ENCODE results near the gene GCK.

Gene GCK

DNA sequence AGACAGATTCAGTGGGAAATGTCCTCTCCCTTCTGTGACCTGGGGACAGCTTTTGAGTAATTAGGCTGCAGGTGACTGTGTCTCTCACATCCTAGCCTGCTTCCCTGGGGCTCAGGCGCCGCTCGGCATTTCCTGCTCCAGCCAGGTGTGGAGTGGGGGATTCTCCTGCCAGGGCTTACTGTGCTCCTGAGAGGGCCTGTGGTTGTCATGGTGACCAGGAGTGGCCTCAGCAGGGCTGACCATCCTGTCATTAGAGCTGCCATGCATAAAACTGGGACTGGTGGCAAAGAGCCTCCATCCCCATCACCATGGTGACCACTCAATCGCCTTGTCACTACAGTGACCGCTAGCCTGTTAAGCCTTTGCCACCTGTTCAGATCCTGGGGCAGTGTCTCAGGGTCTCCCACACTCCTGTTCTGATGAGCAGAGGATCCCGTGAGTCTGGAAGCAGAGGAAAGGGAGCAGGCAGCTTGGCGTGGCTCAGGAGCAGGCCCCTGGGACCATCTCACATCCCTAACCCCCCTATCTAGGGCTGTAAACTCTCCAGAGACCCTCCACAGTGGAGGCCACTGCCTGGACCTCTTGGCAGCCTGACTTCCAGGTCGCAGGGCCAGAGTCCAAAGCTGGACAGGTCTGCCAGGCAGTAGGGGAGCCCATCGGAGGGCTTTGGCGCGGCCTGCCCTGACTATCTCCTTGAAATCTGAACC is at the start of gene GCK:
GCK (minus strand) TSS at position 154 of the 707 bp plus-strand sequence. CDS start 486 bp downstream, outside the sequence.
- Histone ChIP-seq H3K4me1 (ENCODE audit: control insufficient read depth, insufficient read depth, low read length) (no peaks in the 10 kb centered on the region), H3K27ac (ENCODE audit: low read depth, low read length) (no peak within 1 kb of the TSS), H3K36me3 (ENCODE audit: control insufficient read depth, insufficient read depth, low read length) (no peaks in the 10 kb centered on the region), H3K4me3 (ENCODE audit: low read length) (no peak within 1 kb of the TSS), H3K9ac (ENCODE audit: low read length) (no peak within 1 kb of the TSS), H3K27me3 (ENCODE audit: control insufficient read depth, insufficient read depth, low read length) (no peaks in the 10 kb centered on the region)

DNA sequence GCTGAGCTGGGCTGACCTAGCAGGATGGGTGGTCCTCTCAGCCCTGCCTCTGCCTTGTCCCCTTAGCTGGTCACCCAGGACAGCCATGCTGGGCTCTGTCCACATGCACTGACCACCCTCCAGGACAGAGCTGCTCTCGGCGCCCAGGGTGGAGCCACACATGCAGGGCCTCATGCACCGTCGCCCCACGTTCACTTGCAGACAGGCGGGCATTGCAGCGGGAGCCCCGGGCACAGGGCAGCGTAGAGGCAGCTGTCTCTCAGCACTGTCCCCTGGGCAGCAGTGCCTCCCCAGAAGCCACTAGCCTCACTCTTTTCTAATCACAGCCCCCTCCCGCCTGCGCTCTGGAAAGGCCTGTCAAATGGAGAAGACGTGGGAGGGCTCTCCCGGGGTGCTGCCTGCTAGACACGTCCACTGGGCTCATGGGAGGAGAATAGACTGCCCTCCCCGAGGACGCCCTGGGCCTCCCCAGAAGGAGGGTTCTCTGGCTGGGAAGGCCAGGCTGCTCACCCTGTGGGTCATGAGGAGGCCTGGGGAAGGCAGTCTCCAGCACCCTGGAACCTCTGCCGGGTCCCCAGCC is 49.0 kb upstream of the GCK start:
- Histone ChIP-seq H3K4me3 (ENCODE audit: low read length) (no peak overlapping the region), H3K27ac (ENCODE audit: low read depth, low read length) (no peak overlapping the region), H3K27me3 (ENCODE audit: control insufficient read depth, insufficient read depth, low read length) (no peaks in the 10 kb centered on the region), H3K9ac (ENCODE audit: low read length) (no peak overlapping the region), H3K36me3 (ENCODE audit: control insufficient read depth, insufficient read depth, low read length) (no peaks in the 10 kb centered on the region), H3K4me1 (ENCODE audit: control insufficient read depth, insufficient read depth, low read length) (no peaks in the 10 kb centered on the region)

DNA sequence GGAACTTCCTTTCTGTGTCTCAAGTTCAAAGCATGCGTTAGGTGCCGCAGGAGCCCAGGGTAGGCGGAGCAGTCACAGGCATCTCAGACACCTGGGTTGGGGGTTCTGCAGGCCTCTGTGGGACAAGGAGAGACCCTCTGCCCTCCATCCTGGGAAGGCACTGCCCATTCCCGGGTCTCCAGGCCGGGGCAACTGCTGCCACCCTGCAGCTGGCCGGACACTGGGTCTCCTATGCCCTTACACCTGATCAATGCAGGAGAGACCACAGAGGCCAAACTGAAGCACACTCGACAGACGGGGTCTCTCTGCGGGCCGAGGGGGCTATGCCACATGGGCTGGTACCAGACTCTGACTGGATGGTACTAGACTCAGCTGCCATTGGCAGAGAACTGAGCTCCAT is 48.5 kb upstream of the GCK start:
- no peaks in the 10 kb centered on the region for H3K4me1 ChIP-seq (ENCODE audit: control insufficient read depth, insufficient read depth, low read length)
- no peaks in the 10 kb centered on the region for H3K36me3 ChIP-seq (ENCODE audit: control insufficient read depth, insufficient read depth, low read length)
- H3K9ac ChIP-seq (ENCODE audit: low read length): no peak overlapping the region
- H3K4me3 ChIP-seq (ENCODE audit: low read length): no peak overlapping the region
- H3K27ac ChIP-seq (ENCODE audit: low read depth, low read length): no peak overlapping the region
- no peaks in the 10 kb centered on the region for H3K27me3 ChIP-seq (ENCODE audit: control insufficient read depth, insufficient read depth, low read length)

DNA sequence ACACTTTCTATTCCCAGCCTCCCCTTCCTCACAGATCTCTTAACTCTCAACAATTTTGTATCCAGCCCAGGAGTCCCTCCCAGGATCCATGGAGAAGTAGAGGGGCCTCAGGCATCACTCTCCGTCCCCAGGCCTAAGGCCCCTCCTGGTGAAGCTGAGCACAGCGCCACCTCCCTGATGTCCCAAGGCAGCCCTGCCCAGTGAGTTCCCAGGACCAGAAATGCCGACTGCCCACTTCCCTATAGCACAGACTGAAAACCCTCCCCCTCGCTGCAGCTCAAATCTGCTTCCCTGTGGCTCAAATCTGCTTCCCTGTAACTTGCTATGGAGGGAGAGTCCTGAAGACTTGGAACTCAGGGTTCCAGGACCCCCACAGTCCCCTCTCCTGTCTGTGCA is 47.1 kb upstream of the GCK start:
- H3K27me3 ChIP-seq (ENCODE audit: control insufficient read depth, insufficient read depth, low read length): no peaks in the 10 kb centered on the region
- H3K36me3 ChIP-seq (ENCODE audit: control insufficient read depth, insufficient read depth, low read length): no peaks in the 10 kb centered on the region
- H3K4me1 ChIP-seq (ENCODE audit: control insufficient read depth, insufficient read depth, low read length): no peaks in the 10 kb centered on the region
- H3K9ac ChIP-seq (ENCODE audit: low read length): no peak overlapping the region
- H3K4me3 ChIP-seq (ENCODE audit: low read length): no peak overlapping the region
- no peak overlapping the region for H3K27ac ChIP-seq (ENCODE audit: low read depth, low read length)

DNA sequence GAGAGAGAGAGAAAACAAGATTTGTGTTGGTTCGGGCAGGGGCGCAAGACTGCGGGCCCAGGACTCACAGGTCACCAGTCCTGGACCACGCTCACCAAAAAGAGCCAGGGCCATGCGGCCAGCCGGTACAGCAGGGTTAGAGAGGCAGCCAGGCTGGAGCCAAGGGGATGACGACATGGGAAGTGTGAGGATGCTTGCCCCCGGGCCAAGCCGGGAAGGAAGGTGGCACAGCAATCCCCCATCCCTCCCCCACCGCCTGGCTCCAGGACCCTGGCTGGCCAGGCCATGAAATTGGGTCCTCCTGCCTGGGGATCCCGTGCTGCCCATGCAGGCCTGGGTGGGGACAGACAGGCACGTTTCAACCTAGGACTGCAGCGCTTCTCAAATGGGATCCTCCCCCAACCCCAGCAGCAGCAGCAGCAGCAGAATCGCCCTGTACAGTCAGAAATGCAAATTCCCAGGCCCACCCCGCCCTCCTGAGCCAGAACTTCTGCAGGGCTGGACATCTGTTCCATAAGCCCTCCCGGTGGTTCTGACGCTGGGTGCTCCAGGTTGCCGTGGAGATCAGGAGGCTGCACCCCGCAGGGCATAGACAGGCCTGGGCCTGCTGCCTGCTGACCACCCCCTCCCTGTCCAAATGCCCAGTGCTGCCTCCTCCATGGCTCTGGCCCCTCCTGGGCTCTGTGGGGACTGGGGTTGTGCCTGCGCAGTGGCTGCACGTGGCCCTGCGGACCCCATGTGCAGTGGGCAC is 46.5 kb upstream of the GCK start:
- H3K4me3 ChIP-seq (ENCODE audit: low read length): no peak overlapping the region
- no peaks in the 10 kb centered on the region for H3K27me3 ChIP-seq (ENCODE audit: control insufficient read depth, insufficient read depth, low read length)
- H3K36me3 ChIP-seq (ENCODE audit: control insufficient read depth, insufficient read depth, low read length): no peaks in the 10 kb centered on the region

DNA sequence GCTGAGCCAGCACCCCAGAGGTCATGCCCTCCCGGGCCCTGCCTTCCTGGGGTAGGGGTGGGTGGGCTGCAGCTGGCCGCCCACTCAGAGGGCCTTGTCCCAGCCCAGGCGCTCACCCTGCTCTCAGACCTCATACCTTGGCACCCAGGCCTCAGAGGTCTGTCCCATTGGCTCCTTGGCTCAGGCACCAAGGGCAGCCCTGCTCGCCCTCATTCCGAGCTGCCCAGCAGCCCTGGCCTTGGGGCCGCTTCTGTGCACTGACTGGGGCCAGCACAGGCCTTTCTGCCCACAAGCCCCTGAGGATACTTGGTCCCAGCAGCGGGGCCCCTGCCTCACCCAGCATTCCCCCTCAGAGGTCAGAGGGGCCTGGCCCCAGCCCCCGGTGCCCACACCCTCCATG is 45.8 kb upstream of the GCK start:
- H3K9ac ChIP-seq (ENCODE audit: low read length): no peak overlapping the region
- H3K27ac ChIP-seq (ENCODE audit: low read depth, low read length): no peak overlapping the region
- H3K36me3 ChIP-seq (ENCODE audit: control insufficient read depth, insufficient read depth, low read length): no peaks in the 10 kb centered on the region
- H3K4me3 ChIP-seq (ENCODE audit: low read length): no peak overlapping the region
- no peaks in the 10 kb centered on the region for H3K27me3 ChIP-seq (ENCODE audit: control insufficient read depth, insufficient read depth, low read length)
- H3K4me1 ChIP-seq (ENCODE audit: control insufficient read depth, insufficient read depth, low read length): no peaks in the 10 kb centered on the region

More for the DNA sequence above, 46.5 kb upstream of the GCK start:
- Histone ChIP-seq H3K4me1 (ENCODE audit: control insufficient read depth, insufficient read depth, low read length) (no peaks in the 10 kb centered on the region), H3K27ac (ENCODE audit: low read depth, low read length) (no peak overlapping the region), H3K9ac (ENCODE audit: low read length) (no peak overlapping the region)

DNA sequence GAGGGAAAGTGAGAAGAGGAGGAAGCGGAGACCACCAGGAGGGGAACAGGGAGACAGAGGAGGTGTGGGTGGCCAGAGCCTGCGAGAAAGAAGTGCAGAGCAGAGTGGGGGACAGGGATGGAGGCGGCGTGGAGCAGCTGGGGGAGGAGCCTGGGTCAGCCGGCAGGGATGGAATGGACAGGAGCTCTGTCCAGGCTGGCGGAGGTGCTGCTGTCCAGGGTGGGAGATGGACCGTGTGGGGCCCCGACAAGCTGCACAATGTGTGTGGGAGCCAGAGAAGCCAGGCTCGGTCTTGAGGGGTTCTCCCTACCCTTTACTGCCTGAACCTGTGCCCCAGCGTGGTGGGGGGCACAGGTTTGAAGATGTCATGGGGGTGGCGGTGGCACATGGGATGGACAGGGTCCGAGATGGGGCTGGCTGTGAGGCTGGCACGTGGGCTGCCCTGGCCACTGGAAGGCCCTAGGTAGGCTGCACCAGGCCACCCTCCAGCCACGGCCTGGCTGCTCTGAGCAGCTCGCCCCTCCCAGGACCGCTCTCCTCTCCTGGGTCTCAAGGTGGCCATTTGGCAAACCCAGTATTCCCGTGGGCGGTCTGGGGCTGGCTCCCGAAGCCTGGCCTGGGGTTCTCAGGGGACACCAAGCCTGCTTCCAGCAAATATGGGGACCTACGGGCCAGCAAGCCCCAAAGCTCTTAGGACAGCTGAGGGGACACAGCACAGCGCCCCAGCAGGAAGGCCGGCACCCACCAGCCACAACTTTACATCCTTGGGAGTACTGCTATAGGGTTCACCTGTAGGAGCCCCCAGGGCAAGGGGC is 43.9 kb upstream of the GCK start:
- H3K4me1 ChIP-seq (ENCODE audit: control insufficient read depth, insufficient read depth, low read length): no peaks in the 10 kb centered on the region
- no peaks in the 10 kb centered on the region for H3K36me3 ChIP-seq (ENCODE audit: control insufficient read depth, insufficient read depth, low read length)
- H3K9ac ChIP-seq (ENCODE audit: low read length): no peak overlapping the region
- no peak overlapping the region for H3K4me3 ChIP-seq (ENCODE audit: low read length)
- H3K27me3 ChIP-seq (ENCODE audit: control insufficient read depth, insufficient read depth, low read length): no peaks in the 10 kb centered on the region
- H3K27ac ChIP-seq (ENCODE audit: low read depth, low read length): no peak overlapping the region

DNA sequence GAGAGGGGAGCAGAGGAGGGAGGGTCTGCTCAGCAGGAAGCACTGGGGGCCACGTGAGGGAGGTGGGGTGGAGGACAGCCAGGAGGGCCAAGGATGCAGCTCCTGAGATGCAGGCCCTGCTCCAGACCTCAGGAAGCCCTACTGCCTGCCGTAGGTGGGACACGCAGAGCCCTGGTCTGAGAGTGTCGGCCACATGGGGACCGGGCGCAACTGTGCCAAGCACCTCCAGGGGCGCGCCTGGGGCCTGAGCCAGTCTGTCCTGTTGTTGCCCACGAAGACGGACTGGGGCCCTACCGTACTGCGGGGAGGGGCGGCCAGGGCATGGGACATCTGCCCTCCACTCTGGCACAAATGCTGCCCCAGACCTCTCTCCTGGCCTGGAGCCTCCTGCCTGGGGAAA is 43.2 kb upstream of the GCK start:
- no peak overlapping the region for H3K27ac ChIP-seq (ENCODE audit: low read depth, low read length)
- no peak overlapping the region for H3K4me3 ChIP-seq (ENCODE audit: low read length)
- H3K27me3 ChIP-seq (ENCODE audit: control insufficient read depth, insufficient read depth, low read length): no peaks in the 10 kb centered on the region
- H3K36me3 ChIP-seq (ENCODE audit: control insufficient read depth, insufficient read depth, low read length): no peaks in the 10 kb centered on the region
- H3K9ac ChIP-seq (ENCODE audit: low read length): no peak overlapping the region
- no peaks in the 10 kb centered on the region for H3K4me1 ChIP-seq (ENCODE audit: control insufficient read depth, insufficient read depth, low read length)

DNA sequence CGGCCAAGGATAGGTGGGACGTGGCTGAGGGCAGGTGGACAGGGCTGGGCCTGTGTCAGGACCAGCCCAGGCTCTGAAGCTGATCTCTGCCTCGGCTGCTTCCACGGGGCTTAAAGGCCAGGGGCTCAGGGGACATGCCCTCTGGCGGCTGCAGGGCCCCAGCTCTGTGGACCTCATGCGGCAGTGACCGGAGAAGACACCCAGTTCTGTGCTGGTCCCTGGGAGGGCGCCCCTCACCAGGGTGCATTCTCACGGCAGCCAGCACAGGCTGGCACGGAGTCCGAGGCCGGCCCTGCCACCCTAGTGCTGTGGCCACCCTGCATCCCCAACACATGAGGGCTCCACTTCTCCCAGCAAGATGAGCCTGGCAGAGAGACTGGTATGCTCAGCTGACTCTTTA is 41.8 kb upstream of the GCK start:
- Histone ChIP-seq H3K4me3 (ENCODE audit: low read length) (no peak overlapping the region), H3K27ac (ENCODE audit: low read depth, low read length) (no peak overlapping the region), H3K36me3 (ENCODE audit: control insufficient read depth, insufficient read depth, low read length) (no peaks in the 10 kb centered on the region), H3K4me1 (ENCODE audit: control insufficient read depth, insufficient read depth, low read length) (no peaks in the 10 kb centered on the region), H3K27me3 (ENCODE audit: control insufficient read depth, insufficient read depth, low read length) (no peaks in the 10 kb centered on the region), H3K9ac (ENCODE audit: low read length) (no peak overlapping the region)

DNA sequence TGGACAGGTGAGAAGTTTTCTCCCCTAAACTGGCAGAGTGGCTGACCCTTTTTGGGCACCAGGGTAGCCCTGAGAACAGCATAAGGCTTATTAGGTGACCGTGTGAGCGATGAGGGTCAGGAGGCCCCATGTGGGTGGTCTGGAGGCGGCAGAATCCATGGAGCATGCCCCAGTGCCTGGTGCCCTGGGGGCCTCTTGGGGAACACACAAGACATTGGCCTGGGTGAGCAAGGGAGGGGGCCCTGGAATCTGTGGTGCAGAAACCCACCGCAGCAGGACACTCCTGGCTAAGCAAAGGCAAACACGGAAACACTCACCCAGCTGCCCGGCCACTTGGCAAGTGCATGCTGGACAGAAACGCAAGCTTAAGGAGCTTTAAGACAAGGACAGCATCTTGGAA is 41.0 kb upstream of the GCK start:
- Histone ChIP-seq H3K27me3 (ENCODE audit: control insufficient read depth, insufficient read depth, low read length) (no peaks in the 10 kb centered on the region), H3K4me3 (ENCODE audit: low read length) (no peak overlapping the region), H3K4me1 (ENCODE audit: control insufficient read depth, insufficient read depth, low read length) (no peaks in the 10 kb centered on the region), H3K36me3 (ENCODE audit: control insufficient read depth, insufficient read depth, low read length) (no peaks in the 10 kb centered on the region), H3K27ac (ENCODE audit: low read depth, low read length) (no peak overlapping the region), H3K9ac (ENCODE audit: low read length) (no peak overlapping the region)

DNA sequence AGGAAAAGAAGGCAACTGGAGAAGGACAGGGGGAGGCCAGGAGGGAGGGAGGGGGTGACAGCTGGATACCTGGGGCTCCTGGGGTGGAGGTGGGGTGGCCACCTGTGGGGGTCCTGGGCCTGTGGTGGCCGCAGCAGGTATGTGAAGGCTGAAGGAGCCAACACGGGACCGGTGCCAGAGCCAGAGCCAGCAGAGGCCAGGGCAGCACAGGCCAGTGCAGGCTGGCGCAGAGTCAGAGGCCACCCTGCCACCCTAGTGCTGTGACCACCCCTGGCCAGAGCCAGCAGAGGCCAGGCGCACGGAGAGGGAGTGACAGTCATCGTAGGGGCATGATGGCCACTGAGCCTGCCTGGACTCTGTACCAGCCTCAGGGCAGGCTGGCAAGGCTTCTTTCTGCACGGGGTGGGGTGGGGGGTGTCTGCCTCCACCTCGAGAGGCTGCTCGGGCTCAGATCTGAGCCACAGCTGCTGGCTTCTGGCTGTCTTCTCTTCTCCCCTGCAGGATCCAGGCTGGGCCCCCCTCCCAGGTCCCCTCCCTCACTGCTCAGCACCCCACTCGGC is 40.4 kb upstream of the GCK start:
- no peak overlapping the region for H3K9ac ChIP-seq (ENCODE audit: low read length)
- no peaks in the 10 kb centered on the region for H3K27me3 ChIP-seq (ENCODE audit: control insufficient read depth, insufficient read depth, low read length)
- H3K4me3 ChIP-seq (ENCODE audit: low read length): no peak overlapping the region
- no peaks in the 10 kb centered on the region for H3K4me1 ChIP-seq (ENCODE audit: control insufficient read depth, insufficient read depth, low read length)
- no peak overlapping the region for H3K27ac ChIP-seq (ENCODE audit: low read depth, low read length)
- no peaks in the 10 kb centered on the region for H3K36me3 ChIP-seq (ENCODE audit: control insufficient read depth, insufficient read depth, low read length)

Data from rectal smooth muscle tissue (tissue), 1 donor.